OCI-LY7 (cell line): ENCODE data around the gene GIMAP5.

Experiments
- CTCF ChIP-seq: fragments of 200-600 bp; sonication (generic); conservative IDR thresholded peaks from 2 replicates; pipeline ENCODE4 v1.5.1; 2014; ENCODE audit warnings: mild to moderate bottlenecking, antibody characterized with exemption, low read length, moderate library complexity, mixed read lengths
- EZH2phosphoT487 ChIP-seq: fragments of 200-600 bp; sonication (generic); IDR thresholded peaks from 2 replicates; pipeline ENCODE4 v1.6.1; 2018; ENCODE audit warnings: low read depth, borderline replicate concordance, mild to moderate bottlenecking, mixed run types, antibody characterized with exemption, low read length, moderate library complexity, mixed read lengths

- TF ChIP-seq CTCF (no peak), EZH2phosphoT487 (no peak)
Observed at GRCh38 chr7:150728011-150728410, 9.2 kb upstream of the GIMAP5 start.
